PC-9 (cell line): Measurements from ENCODE around the gene NTM. TPM values are rescaled to one million over a fixed set of nuclear protein-coding genes. Genes with fewer than 3 reads are reported as not detected.
"Not testable (repeated sequence)": the region's sequence is repeated elsewhere in the genome, so short reads cannot be mapped to it uniquely, and the experiment has no call there.

Experiments
- BruUV-seq: library from RNA; stranded (reverse); fragments of 400-500 nt; replicated peaks from 2 replicates; lab custom pipeline; 2021; lab: Mats Ljungman, UMichigan
- CTCF ChIA-PET: fragments of 300-600 bp; sonication (Branson Sonifier 250); formaldehyde crosslinking; loops from one replicate; lab custom pipeline; 2022; ENCODE audit warnings: antibody characterized with exemption; lab: Charles Lee
- POLR2A ChIA-PET: fragments of 300-600 bp; sonication (Branson Sonifier 250); formaldehyde crosslinking; loops from one replicate; lab custom pipeline; 2022; ENCODE audit warnings: antibody characterized with exemption; ENCODE audit not compliant: unreplicated experiment; lab: Charles Lee
- DNase-seq, 2 experiments: peaks; one replicate each; pipeline versions ENCODE4 v3.0.0 to v3.0.0-alpha.2; 2015 to 2022; ENCODE audit warnings: mixed read lengths in 1 of 2
- H2AFZ ChIP-seq: fragments of 200-600 bp; sonication (generic); 2 replicates; pipeline ENCODE4 v1.8.1; 2017; ENCODE audit warnings: antibody characterized with exemption
- H3F3A ChIP-seq: fragments of 200-600 bp; sonication (generic); 2 replicates; pipeline ENCODE4 v1.8.1; 2017; ENCODE audit warnings: antibody characterized with exemption, mild to moderate bottlenecking, low read depth; ENCODE audit not compliant: insufficient read depth
- H3K27ac ChIP-seq: fragments of 200-600 bp; sonication (generic); 2 replicates; pipeline ENCODE4 v1.6.1; 2016; ENCODE audit warnings: mixed run types
- H3K27me3 ChIP-seq: fragments of 200-600 bp; sonication (generic); 2 replicates; pipeline ENCODE4 v1.6.1; 2016; ENCODE audit warnings: low read depth, mixed run types; ENCODE audit not compliant: insufficient read depth
- H3K36me3 ChIP-seq: fragments of 200-600 bp; sonication (generic); 2 replicates; pipeline ENCODE4 v1.6.1; 2016; ENCODE audit warnings: low read depth, mixed run types
- H3K4me1 ChIP-seq: fragments of 200-600 bp; sonication (generic); replicated peaks from 2 replicates; pipeline ENCODE4 v1.6.1; 2016; ENCODE audit warnings: mixed run types; ENCODE audit not compliant: insufficient read depth
- H3K4me2 ChIP-seq: fragments of 200-600 bp; sonication (generic); 2 replicates; pipeline ENCODE4 v1.6.1; 2017; ENCODE audit warnings: mixed run types
- H3K4me3 ChIP-seq: fragments of 200-600 bp; sonication (generic); 2 replicates; pipeline ENCODE4 v1.6.1; 2016; ENCODE audit warnings: mixed run types
- H3K79me2 ChIP-seq: fragments of 200-600 bp; sonication (generic); 2 replicates; pipeline ENCODE4 v1.6.1; 2017; ENCODE audit warnings: low read depth, mixed run types
- H3K9me2 ChIP-seq: fragments of 200-600 bp; sonication (generic); 2 replicates; pipeline ENCODE4 v1.8.1; 2017; ENCODE audit warnings: mild to moderate bottlenecking; ENCODE audit not compliant: insufficient read depth
- H3K9me3 ChIP-seq: fragments of 200-600 bp; sonication (generic); 2 replicates; pipeline ENCODE4 v1.8.1; 2016; ENCODE audit warnings: low read depth; ENCODE audit not compliant: insufficient read depth
- H4K20me1 ChIP-seq: fragments of 200-600 bp; sonication (generic); 2 replicates; pipeline ENCODE4 v1.8.1; 2017; ENCODE audit not compliant: insufficient read depth
- EZH2 ChIP-seq: fragments of 200-600 bp; sonication (generic); IDR thresholded peaks from 2 replicates; pipeline ENCODE4 v1.8.0; 2017; ENCODE audit warnings: antibody characterized with exemption, low read depth
- intact Hi-C: fragments of 100-400 bp; cut with micrococcal nuclease; formaldehyde crosslinking; loops from one replicate; pipeline ENCODE4 v1.10.0; 2022; ENCODE audit not compliant: unreplicated experiment
- total RNA-seq: library from RNA; stranded (reverse); gene quantifications from 2 replicates; pipeline ENCODE4 v1.2.3, GENCODE V29; 2021
- TF ChIP-seq, protein P1 (sequence below): fragments of 200-600 bp; sonication (generic); conservative IDR thresholded peaks from 2 replicates; pipeline ENCODE4 v1.6.1; 2017; ENCODE audit warnings: mixed run types, antibody characterized with exemption, mild to moderate bottlenecking, moderate library complexity

Gene NTM
- total RNA-seq, 1 experiment from 2014 or later: not detected

DNA sequence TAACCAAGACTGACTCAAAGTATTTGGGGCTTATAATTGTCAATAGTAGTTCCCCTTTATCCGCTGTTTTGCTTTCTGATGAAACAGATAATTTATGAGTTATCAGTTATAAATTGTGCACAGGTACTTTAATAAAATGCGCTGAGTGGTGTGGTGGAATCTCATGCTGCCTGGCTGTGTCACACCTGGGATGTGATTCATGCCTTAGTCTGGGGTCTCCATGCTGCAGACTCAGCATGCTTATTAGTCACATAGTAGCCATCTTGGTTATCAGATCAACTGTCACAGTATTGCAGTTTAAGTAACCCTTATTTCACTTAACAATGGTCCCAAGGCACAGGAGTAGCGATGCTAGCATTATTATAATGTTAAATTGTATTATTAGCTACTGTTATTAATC lies 995.2 kb downstream of the NTM start:
- intact Hi-C loops: no loop called here
- Histone ChIP-seq H3K36me3 (no peaks in the 10 kb centered on the region), H2AFZ (no peak overlapping the region), H3K27ac (no peak overlapping the region), H3F3A (no peaks in the 10 kb centered on the region), H3K27me3 (no peaks in the 10 kb centered on the region), H4K20me1 (no peaks in the 10 kb centered on the region), H3K79me2 (no peaks in the 10 kb centered on the region), H3K4me3 (no peak overlapping the region), H3K4me1 (no peaks in the 10 kb centered on the region), H3K9me3 (no peaks in the 10 kb centered on the region; the same call in 1 of the 2 replicates), H3K9me2 (no peaks in the 10 kb centered on the region), H3K4me2 (no peak overlapping the region)
- no TSS peak for BruUV-seq
- ChIA-PET CTCF (no interaction called here), POLR2A (no interaction called here)
- TF ChIP-seq, protein P1, sequence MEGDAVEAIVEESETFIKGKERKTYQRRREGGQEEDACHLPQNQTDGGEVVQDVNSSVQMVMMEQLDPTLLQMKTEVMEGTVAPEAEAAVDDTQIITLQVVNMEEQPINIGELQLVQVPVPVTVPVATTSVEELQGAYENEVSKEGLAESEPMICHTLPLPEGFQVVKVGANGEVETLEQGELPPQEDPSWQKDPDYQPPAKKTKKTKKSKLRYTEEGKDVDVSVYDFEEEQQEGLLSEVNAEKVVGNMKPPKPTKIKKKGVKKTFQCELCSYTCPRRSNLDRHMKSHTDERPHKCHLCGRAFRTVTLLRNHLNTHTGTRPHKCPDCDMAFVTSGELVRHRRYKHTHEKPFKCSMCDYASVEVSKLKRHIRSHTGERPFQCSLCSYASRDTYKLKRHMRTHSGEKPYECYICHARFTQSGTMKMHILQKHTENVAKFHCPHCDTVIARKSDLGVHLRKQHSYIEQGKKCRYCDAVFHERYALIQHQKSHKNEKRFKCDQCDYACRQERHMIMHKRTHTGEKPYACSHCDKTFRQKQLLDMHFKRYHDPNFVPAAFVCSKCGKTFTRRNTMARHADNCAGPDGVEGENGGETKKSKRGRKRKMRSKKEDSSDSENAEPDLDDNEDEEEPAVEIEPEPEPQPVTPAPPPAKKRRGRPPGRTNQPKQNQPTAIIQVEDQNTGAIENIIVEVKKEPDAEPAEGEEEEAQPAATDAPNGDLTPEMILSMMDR: no peak
- no peak for TF ChIP-seq EZH2
- no peak for DNase-seq

DNA sequence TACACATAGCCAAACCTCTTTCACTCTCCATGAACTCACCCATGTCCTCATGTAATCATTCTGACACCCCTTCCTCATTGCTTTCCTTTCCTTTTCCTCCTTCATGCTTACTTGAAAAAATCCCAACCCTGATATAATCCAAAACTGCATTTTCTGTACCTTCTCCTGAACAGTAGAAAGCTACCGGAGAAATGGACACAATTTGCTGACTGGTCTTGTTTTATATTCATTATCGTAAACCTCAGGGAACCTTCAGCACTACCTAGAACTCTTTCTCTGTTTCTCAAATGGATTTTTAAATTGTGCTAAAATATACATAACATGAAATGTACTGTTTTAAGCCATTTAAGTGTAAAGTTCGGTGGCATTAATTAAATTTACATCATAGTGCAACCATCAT lies 996.9 kb downstream of the NTM start:
- no TSS peak for BruUV-seq
- Histone ChIP-seq H3K36me3 (no peaks in the 10 kb centered on the region), H3K9me2 (no peaks in the 10 kb centered on the region), H3K79me2 (no peaks in the 10 kb centered on the region), H3K27ac (no peak overlapping the region), H4K20me1 (no peaks in the 10 kb centered on the region), H3K4me1 (no peaks in the 10 kb centered on the region), H3F3A (no peaks in the 10 kb centered on the region), H3K4me3 (no peak overlapping the region), H3K27me3 (no peaks in the 10 kb centered on the region), H2AFZ (no peak overlapping the region), H3K4me2 (no peak overlapping the region), H3K9me3 (no peaks in the 10 kb centered on the region; the same call in 1 of the 2 replicates)
- POLR2A ChIA-PET: no interaction called here
- DNase-seq: no peak
- TF ChIP-seq, protein P1: no peak
- TF ChIP-seq EZH2: no peak
- intact Hi-C loops: no loop called here
- CTCF ChIA-PET: no interaction called here

GRCh38 chr11:132370114-132370513 lies 999.7 kb downstream of the NTM start:
- H3K79me2 ChIP-seq, BruUV-seq, DNase-seq, H3K9me2 ChIP-seq, H4K20me1 ChIP-seq, POLR2A ChIA-PET, H3K4me2 ChIP-seq, H3K36me3 ChIP-seq, CTCF ChIA-PET, H3K27ac ChIP-seq, H3K27me3 ChIP-seq, H3K4me1 ChIP-seq, H3K4me3 ChIP-seq, H3K9me3 ChIP-seq, H3F3A ChIP-seq, H2AFZ ChIP-seq, intact Hi-C loops: not testable (repeated sequence)
